ENCODE measurements around the gene RGL4.

RGL4 gene

GRCh38 chr22:23698673-23699235, 7.9 kb downstream of the RGL4 start:
- DNase-seq, result no peak

DNA sequence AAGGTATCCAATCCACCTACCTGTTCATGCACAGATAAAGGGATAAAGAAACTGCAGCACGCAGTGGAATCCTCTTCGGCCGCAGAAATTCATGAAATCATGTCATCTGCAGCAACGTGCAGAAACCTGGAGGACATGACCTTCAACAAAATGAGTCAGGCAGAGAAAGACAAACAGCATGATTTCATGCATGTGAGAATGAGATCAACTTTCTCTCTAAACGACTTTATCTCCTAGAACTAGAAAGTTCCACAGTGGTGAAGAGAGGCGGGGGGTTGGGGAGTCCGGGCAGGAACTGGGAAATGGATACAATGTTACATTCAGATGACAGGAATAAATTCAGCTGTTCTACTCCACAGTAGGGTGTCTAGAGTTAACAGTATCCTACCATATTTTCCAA, 9.9 kb downstream of the RGL4 start:
- DNase-seq, result no peak

GRCh38 chr22:23704062-23704461, 13.2 kb downstream of the RGL4 start:
- DNase-seq, result no peak

DNA sequence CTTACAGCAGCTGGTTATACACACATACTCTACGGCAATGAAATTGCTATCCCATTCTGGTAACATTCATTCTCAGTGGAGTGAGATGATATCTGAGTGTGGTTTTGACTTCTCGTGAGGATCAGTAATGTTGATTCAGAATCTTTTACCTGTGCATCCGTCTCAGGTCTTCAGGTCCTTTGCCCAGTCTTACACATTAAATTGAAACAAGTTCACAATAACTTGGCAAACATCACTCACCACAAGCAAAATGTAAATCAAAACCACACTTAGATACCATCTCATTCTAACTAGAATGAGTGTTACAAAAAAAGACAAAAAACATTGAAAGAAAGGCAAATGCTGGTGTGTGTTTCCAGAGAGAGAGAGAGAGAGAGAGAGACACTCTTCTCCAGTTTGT, 14.0 kb downstream of the RGL4 start:
- no peak for DNase-seq

- DNase-seq, result no peak
Measured at GRCh38 chr22:23705358-23705757, 14.5 kb downstream of the RGL4 start.

DNA sequence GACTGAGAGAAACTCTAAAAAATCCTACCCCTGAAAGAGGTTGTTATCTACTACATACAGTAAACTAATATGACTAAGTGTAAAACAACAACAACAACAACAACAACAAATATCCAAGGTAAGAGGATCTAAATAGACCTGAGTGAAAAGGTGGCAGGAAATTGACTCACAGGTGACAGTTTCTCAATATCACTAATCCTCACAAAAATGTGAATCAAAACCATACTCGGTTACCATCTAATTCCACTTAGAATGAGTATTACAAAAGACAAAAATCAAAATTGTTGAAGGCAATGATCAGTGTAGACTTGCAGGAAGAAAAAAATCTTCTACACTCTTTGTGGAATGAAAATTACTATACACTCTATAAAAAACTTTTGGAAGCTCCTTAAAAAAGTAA, 17.5 kb downstream of the RGL4 start:
- no peak for DNase-seq

DNA sequence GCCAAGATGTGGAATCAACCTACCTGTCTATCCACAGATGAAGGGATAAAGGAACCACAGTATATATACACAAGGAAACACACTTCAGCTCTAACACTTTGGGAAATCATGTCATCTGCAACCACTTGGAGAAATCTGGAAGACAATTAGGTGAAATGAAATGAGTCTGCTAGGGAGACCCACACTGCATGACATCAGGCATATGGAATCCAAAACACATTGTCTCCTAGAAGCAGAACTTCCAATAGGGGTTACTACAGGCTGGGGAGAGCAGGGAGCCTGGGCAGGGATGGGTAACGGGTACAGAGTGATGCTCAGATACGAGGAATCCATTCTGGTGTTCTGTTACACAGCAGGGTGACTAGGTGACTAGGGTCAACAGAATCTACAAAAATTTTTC, 18.3 kb downstream of the RGL4 start:
- no peak for DNase-seq

DNA sequence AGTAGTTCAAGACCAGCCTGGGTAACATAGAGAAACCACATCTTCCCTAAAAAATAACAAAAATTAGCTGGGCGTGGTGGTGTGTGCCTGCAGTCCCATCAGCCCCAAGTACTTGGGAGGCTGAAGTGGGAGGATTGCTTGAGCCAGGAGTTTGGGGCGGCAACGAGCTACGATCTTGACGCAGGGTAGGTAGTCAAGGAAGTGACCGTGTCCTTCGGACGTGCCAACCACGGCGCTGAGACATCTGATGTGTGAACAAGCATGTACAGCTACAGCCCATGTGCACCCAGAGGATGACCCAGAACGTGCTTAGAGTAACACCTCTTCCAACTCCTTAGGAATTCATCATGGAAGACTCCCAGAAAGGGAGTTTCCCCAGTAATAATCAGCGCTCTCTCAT, 21.4 kb downstream of the RGL4 start:
- DNase-seq, result no peak

DNA sequence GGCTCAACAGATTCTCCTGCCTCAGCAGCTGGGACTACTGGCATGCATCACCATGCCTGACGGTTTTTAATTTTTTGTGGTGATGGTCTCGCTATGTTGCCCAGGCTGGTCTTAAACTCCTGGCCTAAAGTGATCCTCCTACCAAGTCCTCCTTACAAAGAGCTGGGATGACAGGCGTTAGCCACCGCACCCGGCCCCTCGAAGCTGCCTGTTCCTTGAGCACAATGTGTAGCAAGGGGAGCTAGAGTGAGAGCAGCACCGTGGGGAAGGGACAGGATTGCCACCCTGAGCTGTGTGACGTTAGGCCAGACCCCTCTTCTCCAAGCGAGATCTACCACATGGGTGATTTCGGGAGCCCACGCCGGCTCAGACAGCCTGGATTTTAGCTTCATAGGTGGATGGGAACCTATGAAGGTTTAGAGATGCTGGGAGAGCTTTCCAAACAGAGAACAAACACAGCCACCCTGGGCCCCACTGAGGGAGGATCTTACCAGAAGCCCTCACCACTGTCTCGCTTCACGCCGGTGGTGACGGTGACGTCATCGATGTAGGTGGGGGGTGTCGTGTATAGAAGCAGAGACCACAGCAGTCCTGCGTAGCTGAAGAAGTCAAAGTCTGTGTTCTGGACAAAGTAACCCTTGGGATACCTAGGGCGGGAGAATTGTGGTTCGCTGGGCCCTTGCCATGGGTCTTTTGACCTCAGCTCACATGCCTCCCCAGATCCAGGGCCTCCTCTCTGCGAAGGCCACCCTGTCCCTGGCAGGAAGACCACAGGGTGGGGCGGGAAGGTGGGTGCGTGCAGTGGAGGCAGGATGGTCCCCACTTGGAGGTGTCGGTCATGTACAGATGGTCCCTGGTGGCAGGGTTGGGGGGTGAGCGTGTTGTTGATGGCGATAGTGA, 23.1 kb downstream of the RGL4 start:
- DNase-seq, result no peak

DNA sequence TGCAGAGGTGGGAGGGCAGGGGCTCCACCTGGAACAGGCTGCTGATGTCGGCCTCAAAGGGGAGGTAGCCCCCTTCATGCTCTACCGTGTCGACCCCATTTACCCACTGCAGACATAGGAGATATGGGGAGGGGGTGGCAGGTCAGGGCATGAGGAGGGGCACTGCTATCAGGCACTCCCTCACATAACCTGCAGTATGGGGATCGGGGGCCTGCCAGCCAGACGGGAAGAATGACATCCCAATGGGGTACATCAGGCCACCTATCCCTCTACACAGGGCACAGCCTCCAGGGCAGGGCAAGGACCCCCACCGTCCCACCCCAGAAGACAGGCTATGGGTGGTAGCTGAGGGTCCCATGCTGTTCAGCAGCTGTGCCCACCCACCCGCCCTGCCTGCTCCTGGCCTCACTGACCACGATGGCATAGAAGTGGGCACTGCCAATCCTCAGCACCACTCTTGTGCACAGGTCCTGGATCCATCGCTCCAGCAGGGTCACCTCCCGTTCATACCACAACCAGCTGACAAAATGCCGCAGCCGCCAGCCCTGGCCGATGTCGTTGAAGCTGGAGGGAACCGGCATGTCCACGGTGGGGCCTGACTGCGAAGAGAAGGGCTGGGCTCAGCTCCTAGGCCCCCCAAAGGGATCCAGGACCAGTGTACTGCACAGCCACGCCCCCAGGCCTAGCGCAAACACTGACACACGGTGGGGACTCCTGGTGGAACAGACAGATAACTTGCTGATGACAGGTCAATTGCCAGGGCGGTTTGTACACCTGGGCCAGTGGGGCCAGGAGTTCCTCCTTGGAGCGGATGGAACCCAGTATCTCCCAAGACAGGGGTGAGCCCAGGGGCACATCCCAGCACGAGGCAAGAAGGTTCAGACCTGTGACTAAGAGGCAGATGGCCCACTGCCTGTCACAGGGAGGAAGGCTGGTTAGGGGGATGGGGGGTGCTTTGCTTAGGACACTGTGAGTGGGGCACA, 24.1 kb downstream of the RGL4 start:
- peak in 2 of 4 experiments; percentile 15 to 26 for DNase-seq

DNA sequence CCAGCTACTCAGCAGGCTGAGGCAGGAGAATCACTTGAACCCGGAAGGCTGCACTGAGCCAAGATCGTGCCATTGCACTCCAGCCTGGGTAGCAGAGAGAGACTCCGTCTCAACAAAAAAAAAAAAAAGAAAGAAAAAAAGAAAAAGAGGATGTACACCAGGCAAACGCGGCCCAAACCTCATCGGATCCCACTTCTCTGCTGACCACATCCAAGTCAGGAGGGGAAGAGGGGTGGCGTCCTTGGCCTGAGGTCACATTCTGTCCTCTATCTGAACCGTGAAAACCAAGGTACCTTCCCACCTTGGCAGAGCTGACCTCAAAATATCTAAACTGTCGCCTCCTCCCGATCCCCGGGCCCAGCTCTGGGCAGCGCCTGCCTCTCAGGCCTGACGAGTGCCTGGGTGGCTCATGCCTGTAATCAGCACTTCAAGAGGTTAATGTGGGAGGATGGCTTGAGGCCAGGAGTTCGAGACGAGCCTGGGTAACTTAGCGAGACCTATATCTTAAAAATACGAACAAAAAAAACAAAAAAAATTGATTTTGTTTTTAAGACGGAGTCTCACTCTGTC, 25.1 kb downstream of the RGL4 start:
- DNase-seq, result peak; percentile 65 to 76 (median 72)

DNA sequence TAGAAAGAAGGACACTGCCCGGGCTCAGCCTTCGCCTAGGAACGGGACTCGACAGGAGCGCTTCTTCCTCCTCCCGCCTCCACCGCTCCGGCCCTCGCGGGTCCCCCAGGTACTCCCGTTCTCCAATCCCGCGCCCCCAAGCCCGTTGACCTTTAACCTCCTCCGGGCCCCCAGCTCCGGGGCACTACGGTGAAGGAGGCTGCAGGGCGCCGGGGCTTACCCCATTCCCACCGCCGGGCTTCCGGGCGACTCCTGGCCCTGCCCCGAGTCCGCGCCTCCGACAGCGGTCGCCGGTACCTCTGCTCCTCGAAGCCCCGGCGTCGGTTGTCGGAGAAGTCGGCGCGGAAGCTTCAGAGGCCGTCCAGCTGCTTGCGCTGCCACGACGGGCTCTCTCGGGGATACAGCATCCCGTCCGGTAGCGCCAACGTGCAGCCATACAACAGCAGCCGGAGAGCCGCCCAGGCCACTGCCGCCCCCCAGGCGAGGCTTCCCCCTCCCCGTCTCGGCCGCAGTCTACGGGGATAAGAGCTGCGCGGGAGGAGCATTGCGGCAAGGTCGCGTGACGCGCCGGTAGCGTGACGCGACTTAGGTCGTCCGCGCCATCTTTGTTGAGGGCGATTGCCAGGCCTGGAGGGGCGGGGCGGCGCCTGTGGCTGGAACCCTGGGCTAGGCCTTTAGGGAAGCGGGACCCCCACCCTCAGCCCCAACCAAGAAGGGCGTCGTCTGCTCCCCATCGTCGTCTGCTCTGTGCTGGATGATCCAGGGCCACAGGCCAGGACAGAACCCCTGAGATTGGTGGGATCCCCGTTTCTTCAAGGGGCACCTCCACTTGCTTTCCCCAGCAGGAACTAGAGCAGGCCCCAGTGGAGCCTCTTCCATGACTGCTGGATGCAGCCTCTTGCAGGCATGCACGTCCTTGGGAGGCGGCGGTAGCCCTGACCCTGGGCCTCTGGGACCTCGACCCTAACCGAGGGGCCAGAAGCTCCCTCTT, 26.3 kb downstream of the RGL4 start:
- peak; percentile 88 to 95 (median 92) for DNase-seq

GRCh38 chr22:23718371-23719165, 27.8 kb downstream of the RGL4 start:
- no peak for DNase-seq

DNA sequence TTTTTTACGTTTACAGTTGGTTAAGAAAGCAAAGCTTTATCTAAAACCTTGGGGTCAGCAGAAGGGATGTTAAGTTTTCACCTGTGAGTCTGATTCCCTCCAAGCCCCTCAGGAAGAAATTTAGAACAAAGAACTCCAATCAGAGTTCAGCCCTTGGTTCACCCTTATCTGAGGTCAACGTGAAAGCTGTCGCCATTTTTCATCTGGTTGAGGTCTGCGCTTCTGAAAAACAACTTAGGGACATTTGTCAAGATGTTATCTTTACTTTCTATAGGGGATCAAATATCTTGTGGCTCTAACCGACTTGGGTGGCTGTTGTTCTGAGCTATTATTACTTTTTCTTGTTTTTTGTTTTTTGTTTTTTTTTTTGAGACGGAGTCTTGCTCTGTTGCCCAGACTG, 30.0 kb downstream of the RGL4 start:
- no peak for DNase-seq

DNA sequence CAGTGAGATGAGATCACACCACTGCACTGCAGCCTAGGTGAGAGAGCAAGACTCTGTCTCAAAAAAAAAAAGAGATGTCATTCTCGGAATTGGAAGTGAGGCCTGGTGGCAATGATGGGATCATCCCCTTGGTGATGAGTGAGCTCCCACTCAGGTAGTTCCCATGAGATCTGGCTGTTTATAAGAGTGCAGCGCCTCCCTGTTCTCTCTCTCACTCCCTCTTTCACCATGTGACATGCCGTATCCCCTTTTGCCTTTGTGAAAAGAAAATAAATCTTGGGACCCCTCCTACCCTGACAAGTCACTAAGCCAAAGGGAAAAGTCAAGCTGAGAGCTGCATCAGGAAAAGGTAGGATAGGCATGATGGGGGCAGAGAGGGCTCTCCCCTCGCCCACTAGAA, 31.3 kb downstream of the RGL4 start:
- DNase-seq, result no peak

DNA sequence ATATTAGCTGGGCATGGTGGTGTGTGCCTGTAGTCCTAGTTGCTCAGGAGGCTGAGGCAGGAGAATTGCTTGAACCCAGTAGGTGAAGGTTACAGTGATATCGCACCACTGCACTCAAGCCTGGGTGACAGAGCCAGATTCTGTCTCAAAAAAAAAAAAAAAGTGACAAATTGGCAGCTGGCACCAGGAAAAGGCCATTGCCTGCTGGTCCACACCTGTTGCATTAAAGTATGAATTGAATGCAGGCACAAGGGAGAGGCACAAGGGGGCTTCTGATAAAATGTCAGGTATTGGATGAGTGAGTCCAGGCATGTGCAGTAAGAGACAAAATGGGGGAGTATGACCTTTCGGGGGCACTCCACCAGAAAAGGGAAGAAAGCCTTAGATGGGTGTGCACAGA, 31.9 kb downstream of the RGL4 start:
- DNase-seq, result no peak

- peak; percentile 44 to 77 (median 68) for DNase-seq
Measured at GRCh38 chr22:23728108-23728507, 37.3 kb downstream of the RGL4 start.

DNA sequence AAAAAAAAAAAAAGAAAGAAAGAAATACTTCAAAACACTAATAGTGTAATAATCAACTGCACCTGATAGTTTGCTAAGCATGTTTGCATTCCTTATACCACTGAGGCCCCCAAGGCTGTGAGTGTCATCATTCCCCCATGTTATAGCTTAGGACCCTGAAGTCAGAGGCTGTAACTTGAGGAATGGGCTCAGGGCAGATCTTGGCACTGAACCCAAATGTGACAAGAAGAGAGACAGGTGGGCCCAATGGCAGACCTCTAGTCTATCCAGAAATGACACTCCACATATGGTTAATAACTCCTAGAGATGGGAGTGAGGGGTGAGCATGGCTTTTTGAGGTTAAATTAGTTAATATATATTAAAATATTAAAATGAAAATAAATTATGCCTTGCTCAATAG, 46.9 kb downstream of the RGL4 start:
- no peak for DNase-seq

DNA sequence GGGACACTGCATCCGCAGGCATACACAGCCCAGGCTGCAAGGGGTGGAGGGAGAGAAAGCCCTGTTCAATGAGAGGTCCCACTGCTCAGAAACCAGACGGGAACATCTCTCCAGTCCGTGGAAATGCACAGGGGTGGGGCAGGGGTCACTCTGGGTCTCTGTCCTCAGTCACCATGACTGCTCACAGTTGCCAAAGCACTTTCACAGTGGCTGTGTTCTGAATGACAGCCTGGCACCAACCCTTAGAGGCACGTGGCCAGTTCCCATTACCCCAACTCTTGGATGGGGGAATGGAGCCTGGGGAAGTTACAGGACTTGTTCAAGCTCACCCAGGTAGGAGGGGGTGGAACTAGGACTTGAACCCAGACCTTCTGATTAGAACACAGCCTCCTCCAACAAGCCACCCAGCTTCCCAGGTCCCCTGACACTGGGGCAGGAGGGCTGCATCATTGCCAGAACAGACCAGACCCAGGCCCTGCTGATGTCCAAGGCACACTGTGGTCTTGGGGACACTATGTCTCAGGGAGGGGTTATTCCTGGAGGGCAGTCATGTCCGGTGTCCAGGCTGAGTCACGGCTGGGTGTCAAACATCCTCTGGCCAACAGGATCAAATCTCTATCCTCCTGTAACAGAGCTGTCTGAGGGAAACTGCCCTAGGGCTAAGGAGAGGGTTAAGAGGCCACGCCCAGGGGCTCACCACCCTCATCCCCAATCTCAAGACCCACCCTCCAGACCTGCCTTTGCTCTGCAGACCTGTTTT, 51.9 kb downstream of the RGL4 start:
- DNase-seq, result no peak

- no peak for DNase-seq
Measured at GRCh38 chr22:23743303-23743705, 52.5 kb downstream of the RGL4 start.
